HepG2 (cell line): Measurements from ENCODE around the gene HOTAIR. TPM values are rescaled to one million over a fixed set of nuclear protein-coding genes. Genes with fewer than 3 reads are reported as not detected.

Experiments used
- CENPX ChIP-seq: sonication (generic); formaldehyde crosslinking; IDR thresholded peaks from 2 replicates; pipeline ENCODE4 v1.9.0; 2021; ENCODE audit warnings: mild to moderate bottlenecking, missing genetic modification reagents, moderate library complexity
- MED8 ChIP-seq: sonication (generic); formaldehyde crosslinking; IDR thresholded peaks from 2 replicates; pipeline ENCODE4 v1.8.1; 2023; ENCODE audit warnings: mild to moderate bottlenecking, missing genetic modification reagents; ENCODE audit not compliant: insufficient replicate concordance
- SKI ChIP-seq: fragments of 450-650 bp; IDR thresholded peaks from one replicate; pipeline ENCODE4 v1.6.1; 2018; ENCODE audit warnings: mild to moderate bottlenecking; ENCODE audit not compliant: partially characterized antibody
- ZNF143 ChIP-seq: sonication (generic); formaldehyde crosslinking; IDR thresholded peaks from 2 replicates; pipeline ENCODE4 v1.4.0; 2020; ENCODE audit warnings: missing genetic modification reagents
- ZNF572 ChIP-seq: sonication (generic); formaldehyde crosslinking; IDR thresholded peaks from 2 replicates; pipeline ENCODE4 v1.5.1; 2020; ENCODE audit warnings: mild to moderate bottlenecking, missing genetic modification reagents
- ZNF75D ChIP-seq: sonication (generic); formaldehyde crosslinking; IDR thresholded peaks from 2 replicates; pipeline ENCODE4 v1.8.1; 2023; ENCODE audit warnings: missing genetic modification reagents, mild to moderate bottlenecking, borderline replicate concordance
- polyA plus RNA-seq, 8 experiments: library from polyadenylated mRNA; depleted of rRNA in 3 of 8; stranded (reverse) in 7 of 8; unstranded in 1 of 8; fragments of >200 nt; fragmentation: Illumina TruSeq in 4 of 8; extraction: Trizol in 4 of 8; gene quantifications; 2 replicates each; pipeline versions ENCODE4 v1.2.1 to v1.2.3, GENCODE V29; 2011 to 2016; ENCODE audit warnings: low read depth in 4 of 8, missing spikeins in 1 of 8, mixed read lengths in 1 of 8; ENCODE audit not compliant: insufficient read depth in 1 of 8
- total RNA-seq, 5 experiments: library from RNA; depleted of rRNA; stranded (reverse); fragments of >200 nt; fragmentation: Illumina TruSeq; extraction: Trizol; gene quantifications; 2 replicates each; pipeline ENCODE4 v1.2.3, GENCODE V29; 2016; ENCODE audit warnings: low read depth in 1 of 5
- TF ChIP-seq, protein P1 (sequence below): IDR thresholded peaks from 2 replicates; pipeline ENCODE4 v1.6.1; 2012; ENCODE audit warnings: inconsistent platforms
- TF ChIP-seq, protein P2 (sequence below), 2 experiments: fragments of 450-650 bp in 1 of 2; sonication (generic) in 1 of 2; formaldehyde crosslinking; IDR thresholded peaks; 2 replicates each; pipeline versions ENCODE4 v1.5.0 to v1.8.0; 2020 to 2022; ENCODE audit warnings: mild to moderate bottlenecking in 1 of 2, missing genetic modification reagents in 1 of 2
- TF ChIP-seq, protein P3 (sequence below): sonication (generic); formaldehyde crosslinking; IDR thresholded peaks from 2 replicates; pipeline ENCODE4 v1.4.0; 2020; ENCODE audit warnings: mild to moderate bottlenecking, missing genetic modification reagents, borderline replicate concordance
- TF ChIP-seq, protein P4 (sequence below): sonication (generic); formaldehyde crosslinking; IDR thresholded peaks from 2 replicates; pipeline ENCODE4 v1.4.0; 2020; ENCODE audit warnings: missing genetic modification reagents, borderline replicate concordance
- TF ChIP-seq, protein P5 (sequence below): sonication (generic); formaldehyde crosslinking; IDR thresholded peaks from 2 replicates; pipeline ENCODE4 v1.8.0; 2022; ENCODE audit warnings: mild to moderate bottlenecking, missing genetic modification reagents, borderline replicate concordance
- TF ChIP-seq, protein P6 (sequence below): sonication (generic); formaldehyde crosslinking; IDR thresholded peaks from 2 replicates; pipeline ENCODE4 v1.5.0; 2020; ENCODE audit warnings: mild to moderate bottlenecking, missing genetic modification reagents

HOTAIR gene
- total and polyA plus RNA-seq, 2 of the 13 experiments (the other 11 are each of a cell fraction or from before 2014, with no cell fraction given) = not detected

DNA sequence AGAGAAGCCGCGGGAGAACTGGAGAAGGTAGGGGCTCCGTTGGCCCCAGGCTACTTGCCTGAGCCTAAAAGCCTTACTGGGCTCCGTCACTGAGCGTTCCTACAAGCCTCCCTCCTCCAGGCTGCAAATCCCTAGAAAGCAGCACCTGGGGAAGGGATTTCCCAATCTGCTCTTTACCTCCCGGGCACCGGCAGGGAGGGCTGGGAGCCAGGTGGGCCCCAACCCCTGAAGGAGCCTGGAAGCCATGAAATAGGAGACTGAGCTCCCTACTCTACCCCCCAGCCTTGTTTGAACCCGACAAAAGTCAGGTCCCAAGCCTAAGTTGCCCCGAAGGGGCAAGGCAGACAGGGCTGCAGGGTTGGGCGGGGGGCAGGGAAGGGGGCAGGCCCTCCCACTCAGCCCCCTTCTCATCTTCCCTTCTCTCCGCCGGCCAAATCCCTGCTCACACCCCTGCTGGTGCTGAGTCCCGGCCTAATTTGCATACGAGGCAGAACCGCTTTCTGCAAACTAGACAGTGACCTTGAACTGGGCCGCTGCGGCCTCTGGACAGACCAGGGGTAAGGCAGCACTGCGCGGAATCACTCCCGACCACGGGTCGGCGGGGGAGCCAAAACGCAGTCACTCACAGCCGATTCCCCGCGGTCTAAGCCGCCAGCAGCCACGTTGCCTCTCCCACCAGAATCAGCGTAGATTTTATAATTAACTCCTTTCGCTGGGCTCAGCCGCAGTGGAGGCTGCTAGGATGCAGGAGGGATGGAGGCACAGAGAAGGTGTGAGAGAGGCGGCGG, 23.8 kb downstream of the HOTAIR start (continued):
- TF ChIP-seq, protein P1, sequence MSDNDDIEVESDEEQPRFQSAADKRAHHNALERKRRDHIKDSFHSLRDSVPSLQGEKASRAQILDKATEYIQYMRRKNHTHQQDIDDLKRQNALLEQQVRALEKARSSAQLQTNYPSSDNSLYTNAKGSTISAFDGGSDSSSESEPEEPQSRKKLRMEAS = no peak
- TF ChIP-seq, protein P2, sequence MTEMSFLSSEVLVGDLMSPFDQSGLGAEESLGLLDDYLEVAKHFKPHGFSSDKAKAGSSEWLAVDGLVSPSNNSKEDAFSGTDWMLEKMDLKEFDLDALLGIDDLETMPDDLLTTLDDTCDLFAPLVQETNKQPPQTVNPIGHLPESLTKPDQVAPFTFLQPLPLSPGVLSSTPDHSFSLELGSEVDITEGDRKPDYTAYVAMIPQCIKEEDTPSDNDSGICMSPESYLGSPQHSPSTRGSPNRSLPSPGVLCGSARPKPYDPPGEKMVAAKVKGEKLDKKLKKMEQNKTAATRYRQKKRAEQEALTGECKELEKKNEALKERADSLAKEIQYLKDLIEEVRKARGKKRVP (CRISPR knock-in tag; IDR thresholded peaks at IDR 0.05) = no peak
- TF ChIP-seq, protein P3, sequence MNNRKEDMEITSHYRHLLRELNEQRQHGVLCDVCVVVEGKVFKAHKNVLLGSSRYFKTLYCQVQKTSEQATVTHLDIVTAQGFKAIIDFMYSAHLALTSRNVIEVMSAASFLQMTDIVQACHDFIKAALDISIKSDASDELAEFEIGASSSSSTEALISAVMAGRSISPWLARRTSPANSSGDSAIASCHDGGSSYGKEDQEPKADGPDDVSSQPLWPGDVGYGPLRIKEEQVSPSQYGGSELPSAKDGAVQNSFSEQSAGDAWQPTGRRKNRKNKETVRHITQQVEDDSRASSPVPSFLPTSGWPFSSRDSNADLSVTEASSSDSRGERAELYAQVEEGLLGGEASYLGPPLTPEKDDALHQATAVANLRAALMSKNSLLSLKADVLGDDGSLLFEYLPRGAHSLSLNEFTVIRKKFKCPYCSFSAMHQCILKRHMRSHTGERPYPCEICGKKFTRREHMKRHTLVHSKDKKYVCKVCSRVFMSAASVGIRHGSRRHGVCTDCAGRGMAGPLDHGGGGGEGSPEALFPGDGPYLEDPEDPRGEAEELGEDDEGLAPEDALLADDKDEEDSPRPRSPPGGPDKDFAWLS (CRISPR knock-in tag) = no peak
- TF ChIP-seq SKI (peak; percentile 49), MED8 (no peak), ZNF572 (CRISPR knock-in tag) (no peak), CENPX (CRISPR knock-in tag) (no peak), ZNF75D (no peak), ZNF143 (CRISPR knock-in tag) (no peak)
- TF ChIP-seq, protein P4, sequence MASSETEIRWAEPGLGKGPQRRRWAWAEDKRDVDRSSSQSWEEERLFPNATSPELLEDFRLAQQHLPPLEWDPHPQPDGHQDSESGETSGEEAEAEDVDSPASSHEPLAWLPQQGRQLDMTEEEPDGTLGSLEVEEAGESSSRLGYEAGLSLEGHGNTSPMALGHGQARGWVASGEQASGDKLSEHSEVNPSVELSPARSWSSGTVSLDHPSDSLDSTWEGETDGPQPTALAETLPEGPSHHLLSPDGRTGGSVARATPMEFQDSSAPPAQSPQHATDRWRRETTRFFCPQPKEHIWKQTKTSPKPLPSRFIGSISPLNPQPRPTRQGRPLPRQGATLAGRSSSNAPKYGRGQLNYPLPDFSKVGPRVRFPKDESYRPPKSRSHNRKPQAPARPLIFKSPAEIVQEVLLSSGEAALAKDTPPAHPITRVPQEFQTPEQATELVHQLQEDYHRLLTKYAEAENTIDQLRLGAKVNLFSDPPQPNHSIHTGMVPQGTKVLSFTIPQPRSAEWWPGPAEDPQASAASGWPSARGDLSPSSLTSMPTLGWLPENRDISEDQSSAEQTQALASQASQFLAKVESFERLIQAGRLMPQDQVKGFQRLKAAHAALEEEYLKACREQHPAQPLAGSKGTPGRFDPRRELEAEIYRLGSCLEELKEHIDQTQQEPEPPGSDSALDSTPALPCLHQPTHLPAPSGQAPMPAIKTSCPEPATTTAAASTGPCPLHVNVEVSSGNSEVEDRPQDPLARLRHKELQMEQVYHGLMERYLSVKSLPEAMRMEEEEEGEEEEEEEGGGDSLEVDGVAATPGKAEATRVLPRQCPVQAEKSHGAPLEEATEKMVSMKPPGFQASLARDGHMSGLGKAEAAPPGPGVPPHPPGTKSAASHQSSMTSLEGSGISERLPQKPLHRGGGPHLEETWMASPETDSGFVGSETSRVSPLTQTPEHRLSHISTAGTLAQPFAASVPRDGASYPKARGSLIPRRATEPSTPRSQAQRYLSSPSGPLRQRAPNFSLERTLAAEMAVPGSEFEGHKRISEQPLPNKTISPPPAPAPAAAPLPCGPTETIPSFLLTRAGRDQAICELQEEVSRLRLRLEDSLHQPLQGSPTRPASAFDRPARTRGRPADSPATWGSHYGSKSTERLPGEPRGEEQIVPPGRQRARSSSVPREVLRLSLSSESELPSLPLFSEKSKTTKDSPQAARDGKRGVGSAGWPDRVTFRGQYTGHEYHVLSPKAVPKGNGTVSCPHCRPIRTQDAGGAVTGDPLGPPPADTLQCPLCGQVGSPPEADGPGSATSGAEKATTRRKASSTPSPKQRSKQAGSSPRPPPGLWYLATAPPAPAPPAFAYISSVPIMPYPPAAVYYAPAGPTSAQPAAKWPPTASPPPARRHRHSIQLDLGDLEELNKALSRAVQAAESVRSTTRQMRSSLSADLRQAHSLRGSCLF = no peak
- TF ChIP-seq, protein P5, sequence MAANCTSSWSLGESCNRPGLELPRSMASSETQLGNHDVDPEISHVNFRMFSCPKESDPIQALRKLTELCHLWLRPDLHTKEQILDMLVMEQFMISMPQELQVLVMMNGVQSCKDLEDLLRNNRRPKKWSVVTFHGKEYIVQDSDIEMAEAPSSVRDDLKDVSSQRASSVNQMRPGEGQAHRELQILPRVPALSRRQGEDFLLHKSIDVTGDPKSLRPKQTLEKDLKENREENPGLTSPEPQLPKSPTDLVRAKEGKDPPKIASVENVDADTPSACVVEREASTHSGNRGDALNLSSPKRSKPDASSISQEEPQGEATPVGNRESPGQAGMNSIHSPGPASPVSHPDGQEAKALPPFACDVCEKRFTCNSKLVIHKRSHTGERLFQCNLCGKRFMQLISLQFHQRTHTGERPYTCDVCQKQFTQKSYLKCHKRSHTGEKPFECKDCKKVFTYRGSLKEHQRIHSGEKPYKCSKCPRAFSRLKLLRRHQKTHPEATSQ = no peak
- TF ChIP-seq, protein P6, sequence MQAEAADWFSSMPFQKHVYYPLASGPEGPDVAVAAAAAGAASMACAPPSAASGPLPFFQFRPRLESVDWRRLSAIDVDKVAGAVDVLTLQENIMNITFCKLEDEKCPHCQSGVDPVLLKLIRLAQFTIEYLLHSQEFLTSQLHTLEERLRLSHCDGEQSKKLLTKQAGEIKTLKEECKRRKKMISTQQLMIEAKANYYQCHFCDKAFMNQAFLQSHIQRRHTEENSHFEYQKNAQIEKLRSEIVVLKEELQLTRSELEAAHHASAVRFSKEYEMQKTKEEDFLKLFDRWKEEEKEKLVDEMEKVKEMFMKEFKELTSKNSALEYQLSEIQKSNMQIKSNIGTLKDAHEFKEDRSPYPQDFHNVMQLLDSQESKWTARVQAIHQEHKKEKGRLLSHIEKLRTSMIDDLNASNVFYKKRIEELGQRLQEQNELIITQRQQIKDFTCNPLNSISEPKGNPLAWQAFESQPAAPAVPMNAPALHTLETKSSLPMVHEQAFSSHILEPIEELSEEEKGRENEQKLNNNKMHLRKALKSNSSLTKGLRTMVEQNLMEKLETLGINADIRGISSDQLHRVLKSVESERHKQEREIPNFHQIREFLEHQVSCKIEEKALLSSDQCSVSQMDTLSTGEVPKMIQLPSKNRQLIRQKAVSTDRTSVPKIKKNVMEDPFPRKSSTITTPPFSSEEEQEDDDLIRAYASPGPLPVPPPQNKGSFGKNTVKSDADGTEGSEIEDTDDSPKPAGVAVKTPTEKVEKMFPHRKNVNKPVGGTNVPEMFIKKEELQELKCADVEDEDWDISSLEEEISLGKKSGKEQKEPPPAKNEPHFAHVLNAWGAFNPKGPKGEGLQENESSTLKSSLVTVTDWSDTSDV = no peak
